K562 (cell line): Measurements from ENCODE around the gene VSIG10. TPM values are rescaled to one million over a fixed set of nuclear protein-coding genes. Genes with fewer than 3 reads are reported as not detected.

Experiments used
- ATAC-seq: fragments of 200-7000 bp; cut with Tn5 transposase; 3 replicates; pipeline ENCODE4 v1.9.1; 2020; ENCODE audit warnings: moderate library complexity
- BruUV-seq: library from RNA; stranded (reverse); fragments of 400-500 nt; replicated peaks from 2 replicates; lab custom pipeline; 2021; lab: Mats Ljungman, UMichigan
- CTCF ChIA-PET: fragments of 300-600 bp; formaldehyde crosslinking; extraction: SDS; loops from one replicate; lab custom pipeline; 2021; ENCODE audit warnings: low intra/inter-chr PET ratio; lab: Yijun Ruan, JAX
- POLR2A ChIA-PET: fragments of 300-600, 350-650 bp; sonication (Branson Sonifier 250); formaldehyde crosslinking; extraction: SDS; loops from one replicate; lab custom pipeline; 2021; ENCODE audit warnings: antibody characterized with exemption, inconsistent platforms; lab: Yijun Ruan, JAX
- DNase-seq, 4 experiments: peaks; one replicate each; pipeline versions ENCODE4 v3.0.0 to v3.0.0-alpha.2; 2011 to 2018; ENCODE audit warnings: low spot score in 3 of 4, mixed read lengths in 3 of 4; ENCODE audit errors: extremely low read depth in 1 of 4
- FAIRE-seq: peaks from 2 replicates; lab custom pipeline; 2011; peaks lifted over from hg19 to GRCh38; lab: Jason Lieb, UNC
- H2AFZ ChIP-seq: 2 replicates; pipeline ENCODE4 v1.6.0; 2011; ENCODE audit warnings: low read depth, low read length, control low read depth, inconsistent platforms
- H3K27ac ChIP-seq: fragments of 200-600 bp; 3 replicates; pipeline ENCODE4 v1.8.0; 2011; ENCODE audit warnings: low read depth, mild to moderate bottlenecking, control low read depth, inconsistent platforms, low read length, moderate library complexity, mixed read lengths; ENCODE audit errors: extremely low read depth
- H3K27me3 ChIP-seq, 2 experiments: fragments of 300-600 bp in 1 of 2; 2 replicates in 1 of 2; 3 replicates in 1 of 2; pipeline versions ENCODE4 v1.6.0 to v1.8.0; 2011; ENCODE audit warnings: inconsistent platforms in 2 of 2, low read length in 2 of 2, mild to moderate bottlenecking in 1 of 2, mixed read lengths in 1 of 2, moderate library complexity in 1 of 2; ENCODE audit not compliant: control insufficient read depth in 2 of 2, insufficient read depth in 2 of 2
- H3K36me3 ChIP-seq: fragments of 300-600 bp; 3 replicates; pipeline ENCODE4 v1.8.0; 2011; ENCODE audit warnings: mild to moderate bottlenecking, low read length, inconsistent platforms; ENCODE audit not compliant: control insufficient read depth, insufficient read depth
- H3K4me1 ChIP-seq, 2 experiments: fragments of 200-600 bp in 1 of 2; replicated peaks in 1 of 2; 2 replicates in 1 of 2; 3 replicates in 1 of 2; pipeline versions ENCODE4 v1.5.1 to v1.8.0; 2011; ENCODE audit warnings: inconsistent platforms in 2 of 2, low read length in 2 of 2, mild to moderate bottlenecking in 1 of 2, mixed read lengths in 1 of 2, moderate library complexity in 1 of 2; ENCODE audit not compliant: control insufficient read depth in 2 of 2, insufficient read depth in 2 of 2
- H3K4me2 ChIP-seq: 2 replicates; pipeline ENCODE4 v1.6.1; 2011; ENCODE audit warnings: low read length, control low read depth, inconsistent platforms, mixed read lengths; ENCODE audit not compliant: insufficient read depth
- H3K4me3 ChIP-seq: fragments of 200-600 bp; sonication (generic), shearing (Covaris generic); 2 replicates; pipeline ENCODE4 v1.5.1; 2016; ENCODE audit warnings: control low read depth, inconsistent platforms
- H3K79me2 ChIP-seq: fragments of 200-600 bp; 3 replicates; pipeline ENCODE4 v1.8.0; 2011; ENCODE audit warnings: low read length, inconsistent platforms; ENCODE audit not compliant: control insufficient read depth, insufficient read depth
- H3K9ac ChIP-seq, 2 experiments: 2 replicates each; pipeline versions ENCODE4 v1.6.0 to v1.6.1; 2011; ENCODE audit warnings: low read depth in 2 of 2, low read length in 2 of 2, control low read depth in 1 of 2, inconsistent platforms in 1 of 2, mild to moderate bottlenecking in 1 of 2, mixed read lengths in 1 of 2; ENCODE audit not compliant: insufficient read depth in 1 of 2
- H3K9me1 ChIP-seq: one replicate; pipeline ENCODE4 v1.6.0; 2011; ENCODE audit warnings: inconsistent platforms, mild to moderate bottlenecking, low read length, moderate library complexity; ENCODE audit not compliant: control insufficient read depth, insufficient read depth
- H3K9me3 ChIP-seq: replicated peaks from 2 replicates; pipeline ENCODE4 v1.5.1; 2011; ENCODE audit warnings: low read depth, low read length, inconsistent platforms; ENCODE audit not compliant: control insufficient read depth, insufficient read depth
- H4K20me1 ChIP-seq: replicated peaks from 2 replicates; pipeline ENCODE4 v1.6.1; 2011; ENCODE audit warnings: low read length, inconsistent platforms, mixed read lengths; ENCODE audit not compliant: control insufficient read depth, insufficient read depth
- CBFA2T3 ChIP-seq: fragments of 450-650 bp; IDR thresholded peaks from 2 replicates; pipeline ENCODE4 v1.6.1; 2017
- CBX3 ChIP-seq, 2 experiments: IDR thresholded peaks; 1 replicate in 1 of 2; 2 replicates in 1 of 2; pipeline ENCODE4 v1.6.1; 2012; ENCODE audit warnings: inconsistent platforms in 2 of 2, low read length in 2 of 2, borderline replicate concordance in 1 of 2, control low read depth in 1 of 2
- E4F1 ChIP-seq: fragments of 250-450 bp; sonication (Bioruptor Pico); IDR thresholded peaks from 2 replicates; pipeline ENCODE4 v1.5.0; 2021; ENCODE audit warnings: mild to moderate bottlenecking, borderline replicate concordance
- EHMT2 ChIP-seq: fragments of 450-650 bp; IDR thresholded peaks from 2 replicates; pipeline ENCODE4 v1.6.1; 2018; ENCODE audit warnings: antibody characterized with exemption
- FUS ChIP-seq: fragments of 200-400 bp; formaldehyde crosslinking; optimal IDR thresholded peaks from 2 replicates; pipeline ENCODE3; 2017; ENCODE audit warnings: low read depth, low read length
- HMGN3 ChIP-seq: IDR thresholded peaks from 2 replicates; pipeline ENCODE4 v1.6.1; 2011; ENCODE audit warnings: borderline replicate concordance, low read depth, mild to moderate bottlenecking, mixed read lengths, low read length; ENCODE audit not compliant: insufficient read length; ENCODE audit errors: extremely low read depth
- MBD1 ChIP-seq: fragments of 250-450 bp; sonication (Bioruptor Pico); IDR thresholded peaks from 2 replicates; pipeline ENCODE4 v1.8.0; 2022; ENCODE audit warnings: inconsistent platforms
- MCM2 ChIP-seq: fragments of 450-650 bp; IDR thresholded peaks from 2 replicates; pipeline ENCODE4 v1.6.1; 2017; ENCODE audit warnings: low read depth, mild to moderate bottlenecking
- MTA2 ChIP-seq: fragments of 450-650 bp; IDR thresholded peaks from 2 replicates; pipeline ENCODE4 v1.6.1; 2016; ENCODE audit warnings: low read depth
- MYC ChIP-seq, 2 experiments: fragments of 250-450 bp in 1 of 2; sonication (Bioruptor Pico) in 1 of 2; IDR thresholded peaks; 2 replicates each; pipeline versions ENCODE4 v1.5.1 to v1.6.1; 2012 to 2021; ENCODE audit warnings: low read depth in 2 of 2, borderline replicate concordance in 1 of 2, improper control_type of control experiment in 1 of 2, low read length in 1 of 2, mild to moderate bottlenecking in 1 of 2, moderate library complexity in 1 of 2
- SAFB2 ChIP-seq: fragments of 200-400 bp; formaldehyde crosslinking; IDR thresholded peaks from 2 replicates; pipeline ENCODE4 v1.6.1; 2018; ENCODE audit warnings: borderline replicate concordance, low read length, low read depth, moderate library complexity; ENCODE audit not compliant: severe bottlenecking
- SMARCE1 ChIP-seq: fragments of 450-650 bp; IDR thresholded peaks from 2 replicates; pipeline ENCODE4 v1.7.1; 2016; ENCODE audit warnings: mild to moderate bottlenecking
- SP2 ChIP-seq: IDR thresholded peaks from 2 replicates; pipeline ENCODE4 v1.6.1; 2011; ENCODE audit warnings: mild to moderate bottlenecking, low read depth, low read length, moderate library complexity; ENCODE audit not compliant: poor library complexity, severe bottlenecking; ENCODE audit errors: extremely low read depth
- STAT5A ChIP-seq: IDR thresholded peaks from 2 replicates; pipeline ENCODE4 v1.6.1; 2012; ENCODE audit warnings: low read length, inconsistent platforms, borderline replicate concordance
- THRB ChIP-seq: fragments of 450-650 bp; formaldehyde crosslinking; conservative IDR thresholded peaks from 2 replicates; pipeline ENCODE4 v1.4.0; 2022; ENCODE audit warnings: mild to moderate bottlenecking, missing genetic modification characterization
- ZNF224 ChIP-seq: sonication (generic); formaldehyde crosslinking; IDR thresholded peaks from 2 replicates; pipeline ENCODE4 v1.8.0; 2022; ENCODE audit warnings: mild to moderate bottlenecking, missing genetic modification reagents
- ZNF253 ChIP-seq: fragments of 250-450 bp; sonication (Bioruptor Pico); conservative IDR thresholded peaks from 2 replicates; pipeline ENCODE4 v1.6.1; 2021; ENCODE audit warnings: mild to moderate bottlenecking
- ZNF583 ChIP-seq: fragments of 250-450 bp; sonication (Bioruptor Pico); IDR thresholded peaks from 2 replicates; pipeline ENCODE4 v1.4.0; 2020
- ZNF589 ChIP-seq: fragments of 200-800 bp; sonication (Bioruptor generic); IDR thresholded peaks from 2 replicates; pipeline ENCODE4 v1.6.1; 2016; ENCODE audit warnings: low read depth, missing genetic modification characterization, missing compliant biosample characterization
- WGBS: fragments of 100-300 bp; shearing (Covaris generic); methylation state at CpG from one replicate; pipeline ENCODE4 v1.1.6; 2016; ENCODE audit warnings: low coverage, mixed read lengths; ENCODE audit not compliant: insufficient coverage; ENCODE audit errors: missing lambda C conversion rate; 5-methylcytosine and 5-hydroxymethylcytosine counted together
- in situ Hi-C: fragments of 300-500 bp; cut with MboI; formaldehyde crosslinking; loops from 4 replicates; pipeline ENCODE4 v1.15.0; 2018; ENCODE audit warnings: inconsistent platforms, mixed read lengths
- intact Hi-C: fragments of 100-400 bp; cut with micrococcal nuclease; formaldehyde crosslinking; loops from 2 replicates; pipeline ENCODE4 v1.14.2; 2022
- polyA plus RNA-seq, 8 experiments: library from polyadenylated mRNA; depleted of rRNA in 4 of 8; stranded (reverse) in 5 of 8; unstranded in 3 of 8; fragments of >200 nt; fragmentation: Nextera tagmentation in 2 of 8; fragmentation: Illumina TruSeq in 1 of 8; extraction: Ambion mirVana in 2 of 8; extraction: Trizol in 1 of 8; gene quantifications; 2 replicates each; pipeline versions ENCODE4 v1.2.1 to v1.2.3, GENCODE V29; 2011 to 2014; ENCODE audit warnings: inconsistent platforms in 1 of 8, missing spikeins in 1 of 8
- total RNA-seq, 7 experiments: library from RNA; depleted of rRNA in 6 of 7; stranded (reverse); fragments of >200 nt in 6 of 7; fragmentation: Illumina TruSeq in 2 of 7; extraction: Trizol in 2 of 7; gene quantifications; 2 replicates each; pipeline versions ENCODE4 v1.2.1 to v1.2.3, GENCODE V29; 2011 to 2021; ENCODE audit warnings: low replicate concordance in 1 of 7

Gene VSIG10
- total and polyA plus RNA-seq, 9 of the 15 experiments (the other 6 are each of a cell fraction or from before 2014, with no cell fraction given): 4.1 to 8.8 (median 4.7) TPM

GRCh38 chr12:118055144-118055557 is 48.7 kb downstream of the VSIG10 start:
- intact Hi-C loops: no loop called here
- FAIRE-seq: peak; percentile 93
- H3K27ac ChIP-seq: no peak overlapping the region
- peak; percentile 46 to 80 (median 58) for DNase-seq
- H3K36me3 ChIP-seq: peaks cover 19% of the 10 kb centered on the region; the same call in 2 of the 3 replicates
- H3K9ac ChIP-seq: no peak overlapping the region
- POLR2A ChIA-PET: no interaction called here
- no peaks in the 10 kb centered on the region for H3K27me3 ChIP-seq
- peaks cover under 1 to 9% of the 10 kb centered on the region in 2 experiments; a peak in 2 of 5 replicates for H3K4me1 ChIP-seq
- no peak overlapping the region for H3K4me2 ChIP-seq
- peak overlapping the region; percentile 29; the same call in 1 of the 2 replicates for H2AFZ ChIP-seq
- no peaks in the 10 kb centered on the region for H3K9me1 ChIP-seq
- in situ Hi-C loops: no loop called here
- BruUV-seq: no TSS peak
- peak; percentile 91 for ATAC-seq
- no peaks in the 10 kb centered on the region for H3K9me3 ChIP-seq
- H4K20me1 ChIP-seq: peaks cover 3% of the 10 kb centered on the region; the same call in 1 of the 2 replicates
- CTCF ChIA-PET: no interaction called here
- H3K79me2 ChIP-seq: peaks cover 20% of the 10 kb centered on the region
- 58% methylated on average over 2 of the region's 2 CpGs for WGBS
- H3K4me3 ChIP-seq: no peak overlapping the region
- no peak for TF ChIP-seq MCM2
- no peak for TF ChIP-seq SMARCE1
- TF ChIP-seq MYC (IDR thresholded peaks at IDR 0.05; ENCODE audit: low read depth, low read length): no peak
- no peak for TF ChIP-seq MYC (CRISPR knock-in tag; IDR thresholded peaks at IDR 0.05; ENCODE audit: borderline replicate concordance, low read depth)
- no peak for TF ChIP-seq MBD1 (CRISPR knock-in tag)
- TF ChIP-seq SAFB2: no peak
- no peak for TF ChIP-seq THRB (CRISPR knock-in tag)
- no peak for TF ChIP-seq CBFA2T3
- TF ChIP-seq E4F1: no peak
- no peak for TF ChIP-seq ZNF253 (CRISPR knock-in tag)
- TF ChIP-seq MTA2: no peak
- TF ChIP-seq SP2: peak; percentile 49
- TF ChIP-seq EHMT2: no peak
- TF ChIP-seq ZNF589 (CRISPR knock-in tag): no peak
- TF ChIP-seq CBX3 (IDR thresholded peaks at IDR 0.05; ENCODE audit: borderline replicate concordance in 1 of 2, low read length in 2 of 2): peak in 1 of 2 experiments; percentile 64; a peak in 1 of 3 replicates
- no peak for TF ChIP-seq HMGN3
- no peak for TF ChIP-seq STAT5A
- no peak for TF ChIP-seq ZNF583 (CRISPR knock-in tag)
- no peak for TF ChIP-seq FUS
- TF ChIP-seq ZNF224: no peak
